HG03378 (cell line): ENCODE data around the gene SEMA3F.
"Not testable (repeated sequence)": the region's sequence is repeated elsewhere in the genome, so short reads cannot be mapped to it uniquely, and the experiment has no call there.

Experiments used
- ATAC-seq: cut with Tn5 transposase; IDR thresholded peaks from one replicate; pipeline ENCODE4 v1.9.1; 2021; ENCODE audit warnings: mild to moderate bottlenecking, moderate library complexity; ENCODE audit not compliant: unreplicated experiment

The SEMA3F gene

GRCh38 chr3:50210176-50210509, 55.0 kb downstream of the SEMA3F start:
- no peak for ATAC-seq

GRCh38 chr3:50210510-50211367, 55.6 kb downstream of the SEMA3F start:
- no peak for ATAC-seq

- ATAC-seq = not testable (repeated sequence)
These were observed 56.2 kb downstream of the SEMA3F start for GRCh38 chr3:50211368-50211717.

- ATAC-seq = no peak
These were observed 56.8 kb downstream of the SEMA3F start for GRCh38 chr3:50211930-50212329.

GRCh38 chr3:50212502-50212901, 57.4 kb downstream of the SEMA3F start:
- no peak for ATAC-seq

- ATAC-seq = no peak
These were observed 57.8 kb downstream of the SEMA3F start for GRCh38 chr3:50212971-50213370.

GRCh38 chr3:50213373-50213772, 58.2 kb downstream of the SEMA3F start:
- no peak for ATAC-seq

GRCh38 chr3:50214824-50215223, 59.7 kb downstream of the SEMA3F start:
- ATAC-seq = no peak

- ATAC-seq = no peak
These were observed 60.4 kb downstream of the SEMA3F start for GRCh38 chr3:50215529-50215928.

GRCh38 chr3:50217681-50218080, 62.6 kb downstream of the SEMA3F start:
- ATAC-seq = no peak

- no peak for ATAC-seq
These were observed 63.3 kb downstream of the SEMA3F start for GRCh38 chr3:50218448-50218847.

GRCh38 chr3:50219285-50219684, 64.2 kb downstream of the SEMA3F start:
- ATAC-seq = no peak

GRCh38 chr3:50220109-50220508, 65.0 kb downstream of the SEMA3F start:
- ATAC-seq = no peak

- no peak for ATAC-seq
These were observed 65.9 kb downstream of the SEMA3F start for GRCh38 chr3:50221051-50221410.

- ATAC-seq = no peak
These were observed 66.5 kb downstream of the SEMA3F start for GRCh38 chr3:50221411-50222168.

- no peak for ATAC-seq
These were observed 67.0 kb downstream of the SEMA3F start for GRCh38 chr3:50222169-50222528.

- ATAC-seq = no peak
These were observed 69.5 kb downstream of the SEMA3F start for GRCh38 chr3:50224639-50225038.

GRCh38 chr3:50226888-50227389, 71.8 kb downstream of the SEMA3F start:
- ATAC-seq = no peak

GRCh38 chr3:50227390-50228183, 72.5 kb downstream of the SEMA3F start:
- peak; percentile 55 for ATAC-seq

- not testable (repeated sequence) for ATAC-seq
These were observed 73.2 kb downstream of the SEMA3F start for GRCh38 chr3:50228184-50228763.

- ATAC-seq = no peak
These were observed 74.4 kb downstream of the SEMA3F start for GRCh38 chr3:50229490-50229889.
